BJ (cell line): ENCODE measurements around the gene CLVS2. TPM values are rescaled to one million over a fixed set of nuclear protein-coding genes. Genes with fewer than 3 reads are reported as not detected.

ENCODE experiments used
- CTCF ChIA-PET: fragments of 350-600 bp; formaldehyde crosslinking; extraction: SDS; loops from one replicate; lab custom pipeline; 2021; ENCODE audit warnings: antibody characterized with exemption, inconsistent platforms; lab: Yijun Ruan, JAX
- POLR2A ChIA-PET: fragments of 300-600 bp; sonication (Branson Sonifier 250); formaldehyde crosslinking; extraction: SDS; loops from one replicate; lab custom pipeline; 2021; ENCODE audit warnings: antibody characterized with exemption; lab: Charles Lee
- DNase-seq: peaks from one replicate; pipeline ENCODE4 v3.0.0-alpha.2; 2011; ENCODE audit warnings: low read depth
- H3K27me3 ChIP-seq: 2 replicates; pipeline ENCODE4 v1.6.0; 2011; ENCODE audit warnings: low read length; ENCODE audit not compliant: control insufficient read depth, insufficient read depth
- H3K36me3 ChIP-seq: 2 replicates; pipeline ENCODE4 v1.5.1; 2011; ENCODE audit warnings: low read length; ENCODE audit not compliant: control insufficient read depth, insufficient read depth
- H3K4me3 ChIP-seq: 2 replicates; pipeline ENCODE4 v1.5.1; 2011; ENCODE audit warnings: low read depth, mild to moderate bottlenecking, control low read depth, low read length
- CTCF ChIP-seq: IDR thresholded peaks from 2 replicates; pipeline ENCODE4 v1.5.1; 2011; ENCODE audit warnings: low read depth, mild to moderate bottlenecking, control low read depth, inconsistent platforms, low read length, moderate library complexity; ENCODE audit not compliant: insufficient read depth
- polyA plus RNA-seq: library from polyadenylated mRNA; depleted of rRNA; stranded (reverse); fragments of >200 nt; gene quantifications from 2 replicates; pipeline ENCODE4 v1.2.3, GENCODE V29; 2011

Gene CLVS2
- polyA plus RNA-seq, 1 experiment: not detected

- Histone ChIP-seq H3K4me3 (no peak overlapping the region), H3K36me3 (no peaks in the 10 kb centered on the region), H3K27me3 (no peaks in the 10 kb centered on the region)
- ChIA-PET CTCF (no interaction called here), POLR2A (no interaction called here)
- DNase-seq: no peak
- TF ChIP-seq CTCF: no peak
These were observed 28.9 kb downstream of the CLVS2 start for GRCh38 chr6:123024976-123025375.

GRCh38 chr6:123027408-123027807, 31.4 kb downstream of the CLVS2 start:
- POLR2A ChIA-PET: no interaction called here
- H3K27me3 ChIP-seq: no peaks in the 10 kb centered on the region
- CTCF ChIA-PET: no interaction called here
- no peak for DNase-seq
- no peaks in the 10 kb centered on the region for H3K36me3 ChIP-seq
- no peak overlapping the region for H3K4me3 ChIP-seq
- TF ChIP-seq CTCF: no peak

- Histone ChIP-seq H3K4me3 (no peak overlapping the region), H3K36me3 (no peaks in the 10 kb centered on the region), H3K27me3 (no peaks in the 10 kb centered on the region)
- POLR2A ChIA-PET: no interaction called here
- no peak for TF ChIP-seq CTCF
- no peak for DNase-seq
- CTCF ChIA-PET: no interaction called here
These were observed 32.2 kb downstream of the CLVS2 start for GRCh38 chr6:123028263-123028662.

- Histone ChIP-seq H3K27me3 (no peaks in the 10 kb centered on the region), H3K4me3 (no peak overlapping the region), H3K36me3 (no peaks in the 10 kb centered on the region)
- CTCF ChIA-PET: interaction anchor here (0.6 kb wide), 1 partner anchor 631 kb away, joined by 4 read pairs; no protein-coding TSS in a partner anchor
- POLR2A ChIA-PET: no interaction called here
- TF ChIP-seq CTCF: no peak
- no peak for DNase-seq
These were observed 34.2 kb downstream of the CLVS2 start for GRCh38 chr6:123030282-123030681.

GRCh38 chr6:123036648-123037047, 40.6 kb downstream of the CLVS2 start:
- CTCF ChIA-PET: interaction anchor here (1.0 kb wide), 1 partner anchor 305 kb away, joined by 3 read pairs; no protein-coding TSS in a partner anchor
- no peaks in the 10 kb centered on the region for H3K27me3 ChIP-seq
- DNase-seq: no peak
- POLR2A ChIA-PET: no interaction called here
- no peak for TF ChIP-seq CTCF
- no peaks in the 10 kb centered on the region for H3K36me3 ChIP-seq
- H3K4me3 ChIP-seq: no peak overlapping the region
